IMR-90 (cell line): ENCODE results near the gene TAF6L. TPM values are rescaled to one million over a fixed set of nuclear protein-coding genes. Genes with fewer than 3 reads are reported as not detected.

ENCODE experiments used
- BHLHE40 ChIP-seq: fragments of 150-350 bp; IDR thresholded peaks from 2 replicates; pipeline ENCODE4 v1.6.1; 2016; ENCODE audit warnings: mild to moderate bottlenecking, low read depth, low read length
- MAZ ChIP-seq: IDR thresholded peaks from 2 replicates; pipeline ENCODE4 v1.6.1; 2012; ENCODE audit warnings: low read depth, mild to moderate bottlenecking, low read length, improper control_type of control experiment, moderate library complexity, borderline replicate concordance
- polyA plus RNA-seq, 3 experiments: library from polyadenylated mRNA; depleted of rRNA; stranded (reverse); fragments of >200 nt; gene quantifications; 2 replicates each; pipeline ENCODE4 v1.2.3, GENCODE V29; 2012; ENCODE audit warnings: low replicate concordance in 1 of 3
- total RNA-seq: library from RNA; depleted of rRNA; stranded (reverse); fragments of >200 nt; gene quantifications from 2 replicates; pipeline ENCODE4 v1.2.3, GENCODE V29; 2012
- TF ChIP-seq, protein P1 (sequence below): fragments of 150-350 bp; IDR thresholded peaks from 2 replicates; pipeline ENCODE4 v1.6.1; 2016; ENCODE audit warnings: low read depth, mild to moderate bottlenecking, low read length, moderate library complexity, borderline replicate concordance

TAF6L gene
- total and polyA plus RNA-seq, 2 of the 4 experiments (the other 2 are of a cell fraction): 9.5 to 13.5 TPM

- TF ChIP-seq, protein P1, sequence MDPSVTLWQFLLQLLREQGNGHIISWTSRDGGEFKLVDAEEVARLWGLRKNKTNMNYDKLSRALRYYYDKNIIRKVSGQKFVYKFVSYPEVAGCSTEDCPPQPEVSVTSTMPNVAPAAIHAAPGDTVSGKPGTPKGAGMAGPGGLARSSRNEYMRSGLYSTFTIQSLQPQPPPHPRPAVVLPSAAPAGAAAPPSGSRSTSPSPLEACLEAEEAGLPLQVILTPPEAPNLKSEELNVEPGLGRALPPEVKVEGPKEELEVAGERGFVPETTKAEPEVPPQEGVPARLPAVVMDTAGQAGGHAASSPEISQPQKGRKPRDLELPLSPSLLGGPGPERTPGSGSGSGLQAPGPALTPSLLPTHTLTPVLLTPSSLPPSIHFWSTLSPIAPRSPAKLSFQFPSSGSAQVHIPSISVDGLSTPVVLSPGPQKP: no peak
- TF ChIP-seq BHLHE40: no peak
- TF ChIP-seq MAZ: peak; percentile 57; the same call in 1 of the 2 replicates
Measured at GRCh38 chr11:62753736-62754603, 17.2 kb upstream of the TAF6L start, which contains the start of gene ZBTB3 (continued).
